SK-N-SH (cell line): ENCODE results near the gene CZIB. TPM values are rescaled to one million over a fixed set of nuclear protein-coding genes. Genes with fewer than 3 reads are reported as not detected.

Source experiments
- CTCF ChIA-PET: fragments of 300-600, 350-600 bp; formaldehyde crosslinking; extraction: SDS; loops from one replicate; lab custom pipeline; 2021; lab: Yijun Ruan, JAX
- POLR2A ChIA-PET: fragments of 350-600 bp; sonication (Branson Sonifier 250); formaldehyde crosslinking; extraction: SDS; loops from one replicate; lab custom pipeline; 2020; ENCODE audit warnings: antibody characterized with exemption, inconsistent platforms; lab: Yijun Ruan, JAX
- DNase-seq: peaks from one replicate; pipeline ENCODE4 v3.0.0; 2012
- H2AFZ ChIP-seq: fragments of 200-600 bp; sonication (generic); 2 replicates; pipeline ENCODE4 v1.8.1; 2016; ENCODE audit warnings: antibody characterized with exemption, mild to moderate bottlenecking, low read depth
- H3F3A ChIP-seq: fragments of 200-600 bp; sonication (generic); replicated peaks from 2 replicates; pipeline ENCODE3; 2016; ENCODE audit warnings: antibody characterized with exemption, mild to moderate bottlenecking; ENCODE audit not compliant: insufficient read depth
- H3K27ac ChIP-seq, 2 experiments: fragments of 200-500 bp in 1 of 2; fragments of 200-600 bp in 1 of 2; sonication (Bioruptor generic) in 1 of 2; sonication (generic), shearing (Covaris generic) in 1 of 2; 2 replicates each; pipeline versions ENCODE4 v1.5.1 to v1.6.1; 2014 to 2016; ENCODE audit warnings: low read depth in 2 of 2, inconsistent platforms in 1 of 2, low read length in 1 of 2, mild to moderate bottlenecking in 1 of 2, mixed read lengths in 1 of 2
- H3K27me3 ChIP-seq: fragments of 200-600 bp; sonication (generic), shearing (Covaris generic); 2 replicates; pipeline ENCODE4 v1.6.1; 2016; ENCODE audit warnings: mixed run types; ENCODE audit not compliant: insufficient read depth
- H3K36me3 ChIP-seq, 2 experiments: fragments of 200-500 bp in 1 of 2; fragments of 200-600 bp in 1 of 2; sonication (Bioruptor generic) in 1 of 2; sonication (generic) in 1 of 2; replicated peaks in 1 of 2; 2 replicates each; pipeline versions ENCODE3 to v1.5.1; 2014 to 2016; ENCODE audit warnings: low read length in 1 of 2, mild to moderate bottlenecking in 1 of 2; ENCODE audit not compliant: insufficient read depth in 2 of 2, control insufficient read depth in 1 of 2
- H3K4me1 ChIP-seq, 2 experiments: fragments of 200-500 bp in 1 of 2; fragments of 200-600 bp in 1 of 2; sonication (Bioruptor generic) in 1 of 2; sonication (generic), shearing (Covaris generic) in 1 of 2; 2 replicates each; pipeline versions ENCODE4 v1.5.1 to v1.6.1; 2014 to 2016; ENCODE audit warnings: low read depth in 1 of 2, low read length in 1 of 2, mixed run types in 1 of 2; ENCODE audit not compliant: insufficient read depth in 2 of 2, control insufficient read depth in 1 of 2
- H3K4me2 ChIP-seq: fragments of 200-600 bp; sonication (generic), shearing (Covaris generic); 2 replicates; pipeline ENCODE4 v1.6.1; 2017; ENCODE audit warnings: mixed run types
- H3K4me3 ChIP-seq, 2 experiments: fragments of 200-500 bp in 1 of 2; fragments of 200-600 bp in 1 of 2; sonication (Bioruptor generic) in 1 of 2; sonication (generic), shearing (Covaris generic) in 1 of 2; 2 replicates each; pipeline versions ENCODE4 v1.5.1 to v1.8.1; 2014 to 2016; ENCODE audit warnings: low read depth in 2 of 2, inconsistent platforms in 1 of 2, low read length in 1 of 2, mild to moderate bottlenecking in 1 of 2, mixed read lengths in 1 of 2, moderate library complexity in 1 of 2
- H3K79me2 ChIP-seq: fragments of 200-600 bp; sonication (generic); 2 replicates; pipeline ENCODE4 v1.8.1; 2017; ENCODE audit warnings: mild to moderate bottlenecking; ENCODE audit not compliant: insufficient read depth
- H3K9ac ChIP-seq: fragments of 200-600 bp; sonication (generic); 2 replicates; pipeline ENCODE4 v1.6.1; 2017; ENCODE audit warnings: mixed run types
- H3K9me2 ChIP-seq: fragments of 200-600 bp; sonication (generic); 2 replicates; pipeline ENCODE4 v1.6.1; 2017; ENCODE audit warnings: mixed run types
- H3K9me3 ChIP-seq: fragments of 200-600 bp; sonication (generic); 2 replicates; pipeline ENCODE4 v1.6.1; 2017; ENCODE audit warnings: mixed run types, mild to moderate bottlenecking, moderate library complexity
- H4K20me1 ChIP-seq: fragments of 200-600 bp; sonication (generic); 2 replicates; pipeline ENCODE4 v1.6.1; 2017; ENCODE audit warnings: mild to moderate bottlenecking, mixed run types; ENCODE audit not compliant: insufficient read depth
- CTCF ChIP-seq: fragments of 200-600 bp; sonication (generic); IDR thresholded peaks from 2 replicates; pipeline ENCODE4 v1.6.1; 2017; ENCODE audit warnings: antibody characterized with exemption, mild to moderate bottlenecking, moderate library complexity
- EP300 ChIP-seq, 2 experiments: IDR thresholded peaks; 2 replicates each; pipeline versions ENCODE4 v1.4.0 to v1.6.1; 2012; ENCODE audit warnings: borderline replicate concordance in 1 of 2, low read depth in 1 of 2, low read length in 1 of 2
- EZH2phosphoT487 ChIP-seq: fragments of 200-600 bp; sonication (generic); IDR thresholded peaks from 2 replicates; pipeline ENCODE4 v1.6.1; 2017; ENCODE audit warnings: low read depth, mixed run types, mild to moderate bottlenecking, antibody characterized with exemption, moderate library complexity, borderline replicate concordance
- GABPA ChIP-seq: IDR thresholded peaks from 2 replicates; pipeline ENCODE4 v1.4.0; 2012; ENCODE audit warnings: low read depth, mild to moderate bottlenecking
- IRF3 ChIP-seq: fragments of 150-350 bp; IDR thresholded peaks from 2 replicates; pipeline ENCODE4 v1.6.1; 2016; ENCODE audit warnings: mild to moderate bottlenecking, low read depth, low read length
- JUND ChIP-seq: IDR thresholded peaks from 2 replicates; pipeline ENCODE4 v1.4.0; 2012
- MXI1 ChIP-seq: IDR thresholded peaks from 2 replicates; pipeline ENCODE4 v1.6.1; 2012; ENCODE audit warnings: mild to moderate bottlenecking, low read depth, low read length, improper control_type of control experiment
- NRF1 ChIP-seq: IDR thresholded peaks from 2 replicates; pipeline ENCODE4 v1.6.1; 2012; ENCODE audit warnings: low read depth, mild to moderate bottlenecking, low read length
- PBX3 ChIP-seq: IDR thresholded peaks from 2 replicates; pipeline ENCODE4; 2012
- POLR2AphosphoS5 ChIP-seq: IDR thresholded peaks from 2 replicates; pipeline ENCODE4 v1.6.1; 2012; ENCODE audit warnings: low read depth, low read length
- RCOR1 ChIP-seq: fragments of 150-350 bp; IDR thresholded peaks from 2 replicates; pipeline ENCODE4 v1.6.1; 2017; ENCODE audit warnings: antibody characterized with exemption, low read length
- REST ChIP-seq: IDR thresholded peaks from 2 replicates; pipeline ENCODE4 v1.6.1; 2012; ENCODE audit warnings: mild to moderate bottlenecking, low read depth, low read length, moderate library complexity
- RXRA ChIP-seq: IDR thresholded peaks from 2 replicates; pipeline ENCODE4 v1.4.0; 2012; ENCODE audit warnings: low read depth, mild to moderate bottlenecking, borderline replicate concordance
- SIN3A ChIP-seq: IDR thresholded peaks from 2 replicates; pipeline ENCODE4 v1.6.1; 2012; ENCODE audit warnings: low read depth, mild to moderate bottlenecking, low read length, moderate library complexity, borderline replicate concordance
- SMC3 ChIP-seq: IDR thresholded peaks from 2 replicates; pipeline ENCODE4 v1.6.1; 2012; ENCODE audit warnings: low read depth, low read length, improper control_type of control experiment
- TAF1 ChIP-seq: IDR thresholded peaks from 2 replicates; pipeline ENCODE4 v1.6.1; 2012; ENCODE audit warnings: low read depth, mild to moderate bottlenecking, low read length, moderate library complexity, borderline replicate concordance
- TEAD4 ChIP-seq: IDR thresholded peaks from 2 replicates; pipeline ENCODE4 v1.4.0; 2012; ENCODE audit warnings: mild to moderate bottlenecking, borderline replicate concordance; ENCODE audit not compliant: insufficient read depth
- USF1 ChIP-seq: IDR thresholded peaks from 2 replicates; pipeline ENCODE4 v1.4.0; 2012; ENCODE audit warnings: low read depth, borderline replicate concordance
- USF2 ChIP-seq: fragments of 150-350 bp; IDR thresholded peaks from 2 replicates; pipeline ENCODE4 v1.6.1; 2017; ENCODE audit warnings: antibody characterized with exemption, low read length, low read depth, borderline replicate concordance
- YY1 ChIP-seq: IDR thresholded peaks from 2 replicates; pipeline ENCODE4 v1.4.0; 2012; ENCODE audit warnings: low read depth, mild to moderate bottlenecking
- WGBS: methylation state at CpG from one replicate; pipeline ENCODE4 v1.1.6; 2017; ENCODE audit warnings: low lambda C conversion rate; 5-methylcytosine and 5-hydroxymethylcytosine counted together
- polyA plus RNA-seq, 3 experiments: library from polyadenylated mRNA; depleted of rRNA; stranded (reverse); fragments of >200 nt; gene quantifications; 2 replicates each; pipeline ENCODE4 v1.2.3, GENCODE V29; 2012

CZIB gene
- polyA plus RNA-seq, 1 of the 3 experiments (the other 2 are of a cell fraction), result 69.0 TPM

GRCh38 chr1:53166366-53166765 is 54.1 kb downstream of the CZIB start:
- DNase-seq, result no peak
- Histone ChIP-seq H3K79me2 (no peaks in the 10 kb centered on the region), H3K4me3 (no peak overlapping the region), H3K9ac (no peak overlapping the region), H3K9me3 (no peaks in the 10 kb centered on the region), H3K9me2 (no peaks in the 10 kb centered on the region), H3K36me3 (no peaks in the 10 kb centered on the region), H3K4me2 (no peak overlapping the region), H3K4me1 (no peaks in the 10 kb centered on the region; a peak in 1 of 4 replicates), H3K27ac (no peak overlapping the region), H3K27me3 (no peaks in the 10 kb centered on the region)
- TF ChIP-seq USF1, result no peak
- no peak for TF ChIP-seq TEAD4
- no peak for TF ChIP-seq RCOR1
- no peak for TF ChIP-seq IRF3
- no peak for TF ChIP-seq SMC3
- no peak for TF ChIP-seq REST
- no peak for TF ChIP-seq EP300 (IDR thresholded peaks at IDR 0.05; ENCODE audit: borderline replicate concordance in 1 of 2, low read depth in 1 of 2, low read length in 1 of 2)
- no peak for TF ChIP-seq JUND
- no peak for TF ChIP-seq RXRA
- no peak for TF ChIP-seq SIN3A
- TF ChIP-seq NRF1, result no peak
- no peak for TF ChIP-seq EZH2phosphoT487
- no peak for TF ChIP-seq CTCF
- TF ChIP-seq USF2, result no peak
- TF ChIP-seq PBX3, result no peak
- no peak for TF ChIP-seq POLR2AphosphoS5
- TF ChIP-seq MXI1, result no peak
- no peak for TF ChIP-seq GABPA
- TF ChIP-seq TAF1, result no peak
- no peak for TF ChIP-seq YY1
- TF ChIP-seq, all 33 proteins: peak for 0
- ChIA-PET POLR2A (no interaction called here), CTCF (interaction anchor here (0.8 to 5.0 kb wide), 3 partner anchors 10 to 96 kb away, joined by 3 to 28 read pairs (median 5); no protein-coding TSS in a partner anchor)
- Histone ChIP-seq H2AFZ (no peak overlapping the region), H3F3A (no peaks in the 10 kb centered on the region), H4K20me1 (no peaks in the 10 kb centered on the region)
- 76% methylated on average over 5 of the region's 6 CpGs for WGBS
